Karpas-422 (cell line): Measurements from ENCODE around the gene PARP9. TPM values are rescaled to one million over a fixed set of nuclear protein-coding genes. Genes with fewer than 3 reads are reported as not detected.

Source experiments
- DNase-seq: peaks from one replicate; pipeline ENCODE4 v3.0.0-alpha.2; 2015
- H2AFZ ChIP-seq: fragments of 200-600 bp; sonication (generic); 2 replicates; pipeline ENCODE4 v1.6.1; 2014; ENCODE audit warnings: antibody characterized with exemption, low read length, mixed read lengths
- H3K27ac ChIP-seq: fragments of 200-600 bp; sonication (generic); 2 replicates; pipeline ENCODE4 v1.5.1; 2014; ENCODE audit warnings: mild to moderate bottlenecking, low read length, moderate library complexity
- H3K27me3 ChIP-seq: fragments of 200-600 bp; sonication (generic); 2 replicates; pipeline ENCODE4 v1.6.1; 2014; ENCODE audit warnings: low read length, mixed read lengths
- H3K36me3 ChIP-seq: fragments of 200-600 bp; sonication (generic); 2 replicates; pipeline ENCODE4 v1.6.1; 2014; ENCODE audit warnings: low read length, mixed read lengths; ENCODE audit not compliant: insufficient read depth
- H3K4me1 ChIP-seq: fragments of 200-600 bp; sonication (generic); 2 replicates; pipeline ENCODE4 v1.6.1; 2014; ENCODE audit warnings: mild to moderate bottlenecking, low read length, mixed read lengths
- H3K4me2 ChIP-seq: fragments of 200-600 bp; sonication (generic); 2 replicates; pipeline ENCODE4 v1.6.1; 2014; ENCODE audit warnings: low read length, low read depth, mild to moderate bottlenecking; ENCODE audit not compliant: poor library complexity, severe bottlenecking
- H3K4me3 ChIP-seq: fragments of 200-600 bp; sonication (generic); 2 replicates; pipeline ENCODE4 v1.5.1; 2014; ENCODE audit warnings: mild to moderate bottlenecking, antibody characterized with exemption, low read length, mixed read lengths
- H3K79me2 ChIP-seq: fragments of 200-600 bp; sonication (generic); 2 replicates; pipeline ENCODE4 v1.6.1; 2014; ENCODE audit warnings: mild to moderate bottlenecking, low read length, mixed read lengths
- H3K9ac ChIP-seq: fragments of 200-600 bp; sonication (generic); 2 replicates; pipeline ENCODE4 v1.6.0; 2014; ENCODE audit warnings: low read length
- H3K9me2 ChIP-seq: fragments of 200-600 bp; sonication (generic), shearing (Covaris generic); replicated peaks from 2 replicates; pipeline ENCODE4 v1.6.0; 2014; ENCODE audit warnings: mild to moderate bottlenecking, low read length, moderate library complexity; ENCODE audit not compliant: insufficient read depth
- H3K9me3 ChIP-seq: fragments of 300-700, 200-600 bp; sonication (generic); 2 replicates; pipeline ENCODE4 v1.6.1; 2014; ENCODE audit warnings: low read length, mixed read lengths
- H4K20me1 ChIP-seq: fragments of 200-600 bp; sonication (generic); 2 replicates; pipeline ENCODE4 v1.6.1; 2014; ENCODE audit warnings: mild to moderate bottlenecking, antibody characterized with exemption, low read length, low read depth; ENCODE audit not compliant: insufficient read depth
- total RNA-seq: library from RNA; depleted of rRNA; stranded (reverse); fragments of >200 nt; shearing (Covaris generic); gene quantifications from 2 replicates; pipeline ENCODE4 v1.2.3, GENCODE V29; 2014; ENCODE audit warnings: low replicate concordance; rRNA removed

The PARP9 gene
- 19.8 and 24.4 TPM in 2 replicates for total RNA-seq

GRCh38 chr3:122564155-122564912, at the start of gene PARP9, which contains the start of gene DTX3L:
Gene PARP9, minus strand, starts transcription at chr3:122564300. Its CDS starts 4,680 bp downstream, at chr3:122559620.
Gene DTX3L, plus strand, starts transcription at chr3:122564338. Its CDS starts 89 bp downstream, at chr3:122564427.
- peak within 1 kb of the TSS; percentile 89 for H3K4me2 ChIP-seq
- peak within 1 kb of the TSS; percentile 89 for H3K27ac ChIP-seq
- no peaks in the 10 kb centered on the region for H4K20me1 ChIP-seq
- H2AFZ ChIP-seq: peak within 1 kb of the TSS; percentile 71
- DNase-seq: peak; percentile 86
- H3K4me1 ChIP-seq: peaks cover 47% of the 10 kb centered on the region
- peaks cover 26% of the 10 kb centered on the region for H3K79me2 ChIP-seq
- peaks cover 9% of the 10 kb centered on the region for H3K36me3 ChIP-seq
- peak within 1 kb of the TSS; percentile 74 for H3K4me3 ChIP-seq
- no peaks in the 10 kb centered on the region for H3K9me2 ChIP-seq
- no peaks in the 10 kb centered on the region for H3K9me3 ChIP-seq
- H3K9ac ChIP-seq: peak within 1 kb of the TSS; percentile 89
- H3K27me3 ChIP-seq: no peaks in the 10 kb centered on the region

- Histone ChIP-seq H3K9me2 (no peaks in the 10 kb centered on the region), H3K27ac (no peak overlapping the region), H3K27me3 (no peaks in the 10 kb centered on the region), H3K4me2 (no peak overlapping the region), H3K79me2 (no peaks in the 10 kb centered on the region), H3K36me3 (no peaks in the 10 kb centered on the region), H3K9ac (no peak overlapping the region), H4K20me1 (no peaks in the 10 kb centered on the region), H2AFZ (no peak overlapping the region), H3K4me3 (no peak overlapping the region), H3K4me1 (peaks cover 8% of the 10 kb centered on the region), H3K9me3 (no peaks in the 10 kb centered on the region)
- no peak for DNase-seq
These were observed 48.6 kb upstream of the PARP9 start for GRCh38 chr3:122612696-122613095.

- no peaks in the 10 kb centered on the region for H3K9me2 ChIP-seq
- no peak overlapping the region for H3K9ac ChIP-seq
- no peaks in the 10 kb centered on the region for H4K20me1 ChIP-seq
- H3K27ac ChIP-seq: no peak overlapping the region
- no peak overlapping the region for H3K4me2 ChIP-seq
- H3K27me3 ChIP-seq: no peaks in the 10 kb centered on the region
- H3K4me3 ChIP-seq: no peak overlapping the region
- no peaks in the 10 kb centered on the region for H3K36me3 ChIP-seq
- H3K9me3 ChIP-seq: no peaks in the 10 kb centered on the region
- no peaks in the 10 kb centered on the region; the same call in 1 of the 2 replicates for H3K4me1 ChIP-seq
- H3K79me2 ChIP-seq: no peaks in the 10 kb centered on the region
- no peak for DNase-seq
- no peak overlapping the region for H2AFZ ChIP-seq
These were observed 45.9 kb upstream of the PARP9 start for GRCh38 chr3:122609798-122610559.

- no peaks in the 10 kb centered on the region; the same call in 1 of the 2 replicates for H3K4me1 ChIP-seq
- no peaks in the 10 kb centered on the region for H3K9me3 ChIP-seq
- H4K20me1 ChIP-seq: no peaks in the 10 kb centered on the region
- H3K27ac ChIP-seq: no peak overlapping the region
- H3K36me3 ChIP-seq: no peaks in the 10 kb centered on the region
- H3K9ac ChIP-seq: no peak overlapping the region
- no peak overlapping the region for H3K4me2 ChIP-seq
- H3K27me3 ChIP-seq: no peaks in the 10 kb centered on the region
- no peaks in the 10 kb centered on the region for H3K9me2 ChIP-seq
- no peak overlapping the region for H3K4me3 ChIP-seq
- peaks cover 1% of the 10 kb centered on the region; the same call in 1 of the 2 replicates for H3K79me2 ChIP-seq
- DNase-seq: no peak
- no peak overlapping the region for H2AFZ ChIP-seq
These were observed 44.8 kb upstream of the PARP9 start for GRCh38 chr3:122608916-122609315.

GRCh38 chr3:122606330-122606729, 42.2 kb upstream of the PARP9 start:
- Histone ChIP-seq H3K4me1 (peaks cover 25% of the 10 kb centered on the region), H3K4me3 (no peak overlapping the region), H3K4me2 (no peak overlapping the region), H3K9ac (no peak overlapping the region), H3K79me2 (peaks cover 4% of the 10 kb centered on the region; the same call in 1 of the 2 replicates), H3K36me3 (no peaks in the 10 kb centered on the region), H3K27me3 (no peaks in the 10 kb centered on the region), H3K9me2 (no peaks in the 10 kb centered on the region), H3K27ac (no peak overlapping the region), H2AFZ (no peak overlapping the region), H3K9me3 (no peaks in the 10 kb centered on the region), H4K20me1 (no peaks in the 10 kb centered on the region)
- DNase-seq: no peak

- H4K20me1 ChIP-seq: no peaks in the 10 kb centered on the region
- no peaks in the 10 kb centered on the region for H3K9me2 ChIP-seq
- H3K9me3 ChIP-seq: no peaks in the 10 kb centered on the region
- peaks cover 53% of the 10 kb centered on the region for H3K4me1 ChIP-seq
- H3K79me2 ChIP-seq: peaks cover 4% of the 10 kb centered on the region; the same call in 1 of the 2 replicates
- no peaks in the 10 kb centered on the region for H3K27me3 ChIP-seq
- no peak overlapping the region for H3K4me2 ChIP-seq
- H3K27ac ChIP-seq: peak overlapping the region; percentile 29
- no peak overlapping the region for H2AFZ ChIP-seq
- DNase-seq: no peak
- H3K9ac ChIP-seq: no peak overlapping the region
- no peaks in the 10 kb centered on the region for H3K36me3 ChIP-seq
- no peak overlapping the region for H3K4me3 ChIP-seq
These were observed 39.0 kb upstream of the PARP9 start for GRCh38 chr3:122603056-122603455.

GRCh38 chr3:122602011-122602710, 38.1 kb upstream of the PARP9 start:
- Histone ChIP-seq H3K9ac (no peak overlapping the region), H3K27me3 (no peaks in the 10 kb centered on the region), H3K27ac (peak overlapping the region; percentile 85), H3K4me1 (peaks cover 54% of the 10 kb centered on the region), H4K20me1 (no peaks in the 10 kb centered on the region), H3K79me2 (peaks cover 4% of the 10 kb centered on the region; the same call in 1 of the 2 replicates), H3K9me2 (no peaks in the 10 kb centered on the region), H3K9me3 (no peaks in the 10 kb centered on the region), H3K4me2 (no peak overlapping the region), H3K36me3 (no peaks in the 10 kb centered on the region), H2AFZ (no peak overlapping the region), H3K4me3 (no peak overlapping the region)
- DNase-seq: no peak
